Adrenal gland (tissue), 19 donors: ENCODE measurements around the gene CFAP97. TPM values are rescaled to one million over a fixed set of nuclear protein-coding genes. Genes with fewer than 3 reads are reported as not detected.

Source experiments
- DNase-seq, 7 donors: peaks; one replicate each; pipeline ENCODE4 v3.0.0-alpha.2; 2019 to 2020
- H3K27ac ChIP-seq, 5 donors: fragments of 200-600 bp; sonication (generic) in 4 of 5; 1 replicate in 3 of 5; 2 replicates in 2 of 5; pipeline versions ENCODE4 v1.5.1 to v1.8.0; 2016 to 2020; ENCODE audit warnings: mild to moderate bottlenecking in 1 of 5
- H3K27me3 ChIP-seq: fragments of 200-600 bp; 2 replicates; pipeline ENCODE4 v1.8.0; 2021
- H3K36me3 ChIP-seq, 2 donors: fragments of 200-600 bp; replicated peaks in 1 of 2; 1 replicate in 1 of 2; 2 replicates in 1 of 2; pipeline versions ENCODE4 v1.5.1 to v1.8.0; 2018 to 2022
- H3K4me1 ChIP-seq, 2 donors: fragments of 200-600 bp; replicated peaks in 1 of 2; 1 replicate in 1 of 2; 2 replicates in 1 of 2; pipeline versions ENCODE4 v1.5.1 to v1.8.0; 2018 to 2021
- H3K4me3 ChIP-seq, 4 donors: fragments of 200-600 bp; sonication (generic) in 3 of 4; one replicate each; pipeline ENCODE4 v1.5.1; 2016 to 2018
- H3K9me3 ChIP-seq, 3 donors: fragments of 200-600 bp; sonication (generic) in 1 of 3; replicated peaks in 1 of 3; 1 replicate in 2 of 3; 2 replicates in 1 of 3; pipeline versions ENCODE4 v1.5.1 to v1.8.0; 2016 to 2021
- POLR2A ChIP-seq, 2 donors: fragments of 450-650 bp; IDR thresholded peaks; one replicate each; pipeline ENCODE4 v1.6.1; 2017; ENCODE audit warnings: antibody characterized with exemption in 2 of 2, mild to moderate bottlenecking in 2 of 2, moderate library complexity in 1 of 2
- WGBS, 4 donors: extraction: QIAGEN DNeasy Blood & Tissue Kit in 2 of 4; methylation state at CpG; one replicate each; pipeline versions ENCODE4 v1.1.5 to v1.1.7; 2013 to 2017; 5-methylcytosine and 5-hydroxymethylcytosine counted together
- intact Hi-C, 2 donors: fragments of 100-400 bp; cut with DNase I; formaldehyde crosslinking; loops; one replicate each; pipeline versions ENCODE4 v1.14.1 to v1.15.0; 2022 to 2023
- long read RNA-seq, 10 donors: library from polyadenylated mRNA in 3 of 10; unstranded in 2 of 10; stranded (forward) in 1 of 10; transcript quantifications; one replicate each; pipeline ENCODE4 v2.0.0 and lab custom pipeline, GENCODE V29; 2021 to 2026
- polyA plus RNA-seq, 3 donors: library from polyadenylated mRNA; stranded (reverse); fragments of 200-250 nt in 2 of 3; fragments of 350-450 nt in 1 of 3; fragmentation: Illumina TruSeq in 1 of 3; extraction: RNeasy Lipid Tissue Mini Kit (QIAGEN cat#74804) in 1 of 3; gene quantifications; one replicate each; pipeline ENCODE4 v1.2.3, GENCODE V29; 2013 to 2014
- total RNA-seq, 9 donors: library from RNA; depleted of rRNA in 4 of 9; stranded (reverse); fragments of >200 nt in 4 of 9; fragments of 120-200 nt in 1 of 9; fragmentation: NEBNext Ultra II Directional in 1 of 9; extraction: Animal tissue kit (Norgen Biotek cat#: 25700) in 1 of 9; gene quantifications; one replicate each; pipeline versions ENCODE4 v1.1.0 to v1.2.4, GENCODE V29; 2013 to 2023
- TF ChIP-seq, protein P1 (sequence below), 6 experiments: fragments of 450-650 bp in 4 of 6; fragments of 200-600 bp in 2 of 6; sonication (generic) in 1 of 6; IDR thresholded peaks; 1 replicate in 5 of 6; 2 replicates in 1 of 6; pipeline versions ENCODE4 v1.5.1 to v1.8.0; 2016 to 2021; ENCODE audit warnings: antibody characterized with exemption in 6 of 6, mild to moderate bottlenecking in 2 of 6, moderate library complexity in 1 of 6
- donor health status: healthy with polysubstance abuse.
- donor health status: Bipolar disorder and iron deficiency.
- donor health status: DM: yes; HTN: yes; CAD: no.
- donor health status: DM: no; HTN: no; CAD: no.
- donor health status: DM: no; HTN: no; CAD: no.
- donor health status: DM: yes; HTN: yes; CAD: no.

CFAP97 gene
- total RNA-seq, result 10 to 100 TPM; 13.6 to 32.8 (median 26.7) TPM
- 10 to 100 TPM in 1 of 3 donors, 1 to 10 TPM in 2; 3.9 to 33.3 (median 5.6) TPM for polyA plus RNA-seq
- long read RNA-seq, donor 1, full-length matches to known transcripts, result 3 of 3 reads
- long read RNA-seq, donor 1, partial matches to known transcripts, result 0 of 3 reads
- long read RNA-seq, donor 1, other reads (novel, unspliced or antisense), result 0 of 3 reads
- long read RNA-seq, donor 2, full-length matches to known transcripts, result 1 of 1 reads
- long read RNA-seq, donor 2, partial matches to known transcripts, result 0 of 1 reads
- long read RNA-seq, donor 2, other reads (novel, unspliced or antisense), result 0 of 1 reads
- long read RNA-seq, donor 3, result 0 reads
- long read RNA-seq, donor 4, full-length matches to known transcripts, result 1 of 11 reads
- long read RNA-seq, donor 4, partial matches to known transcripts, result 10 of 11 reads
- long read RNA-seq, donor 4, other reads (novel, unspliced or antisense), result 0 of 11 reads
- long read RNA-seq, donor 5, full-length matches to known transcripts, result 46 of 58 reads
- long read RNA-seq, donor 5, partial matches to known transcripts, result 0 of 58 reads
- long read RNA-seq, donor 5, other reads (novel, unspliced or antisense), result 12 of 58 reads
- long read RNA-seq, donor 6, full-length matches to known transcripts, result 1 of 10 reads
- long read RNA-seq, donor 6, partial matches to known transcripts, result 8 of 10 reads
- long read RNA-seq, donor 6, other reads (novel, unspliced or antisense), result 1 of 10 reads
- long read RNA-seq, donor 7, result 0 reads
- long read RNA-seq, donor 8, full-length matches to known transcripts, result 6 of 6 reads
- long read RNA-seq, donor 8, partial matches to known transcripts, result 0 of 6 reads
- long read RNA-seq, donor 8, other reads (novel, unspliced or antisense), result 0 of 6 reads
- long read RNA-seq, donor 9, full-length matches to known transcripts, result 4 of 4 reads
- long read RNA-seq, donor 9, partial matches to known transcripts, result 0 of 4 reads
- long read RNA-seq, donor 9, other reads (novel, unspliced or antisense), result 0 of 4 reads
- long read RNA-seq, donor 10, full-length matches to known transcripts, result 2 of 2 reads
- long read RNA-seq, donor 10, partial matches to known transcripts, result 0 of 2 reads
- long read RNA-seq, donor 10, other reads (novel, unspliced or antisense), result 0 of 2 reads

DNA sequence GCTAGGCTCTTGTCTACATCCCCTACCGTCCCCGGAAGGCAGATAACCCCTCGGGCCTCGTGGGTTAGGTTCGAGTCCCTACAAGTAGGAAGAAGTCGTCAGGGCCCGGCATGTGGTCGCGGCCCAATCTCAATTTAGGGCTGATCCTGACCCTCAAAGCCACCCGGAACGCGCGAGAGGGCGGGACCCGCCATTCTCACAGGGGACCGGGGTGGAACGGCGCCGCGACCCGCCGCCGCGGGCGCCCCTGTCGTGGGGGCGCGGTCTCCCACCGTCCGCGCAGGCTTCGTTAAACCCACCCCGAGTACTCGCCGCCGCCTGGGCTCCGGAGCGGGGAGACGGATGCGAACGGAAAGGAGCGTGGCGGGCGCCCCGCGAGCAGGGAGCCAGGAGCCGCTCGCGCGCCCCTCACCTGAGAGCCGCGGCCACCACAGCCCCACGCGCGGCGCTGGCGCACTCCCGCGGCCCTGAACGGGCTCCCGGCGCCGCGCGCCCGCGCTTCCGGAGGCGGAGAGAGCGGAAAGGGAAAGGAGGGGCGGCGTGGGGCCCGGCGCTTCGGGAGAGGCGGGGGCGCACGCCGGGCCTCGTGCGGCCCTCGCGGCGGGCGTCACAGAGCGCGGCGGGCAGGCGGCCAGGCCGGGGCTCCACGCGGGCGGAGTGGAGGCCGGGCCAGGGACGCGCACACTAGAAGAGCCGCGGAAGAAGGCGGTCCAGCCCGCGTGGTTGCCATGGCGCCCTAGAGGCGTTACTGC is at the start of gene CFAP97:
TSS of gene CFAP97 (minus strand) at position 515 of the 752 bp plus-strand sequence. CDS start 12,804 bp downstream, outside the sequence.
- intact Hi-C loops, result loop anchor here in 1 of 2 donors (10.0 kb wide), 1 partner anchor 191 kb away; the partner anchor contains the start of genes ANKRD37 and LRP2BP
- no peaks in the 10 kb centered on the region for H3K9me3 ChIP-seq

DNA sequence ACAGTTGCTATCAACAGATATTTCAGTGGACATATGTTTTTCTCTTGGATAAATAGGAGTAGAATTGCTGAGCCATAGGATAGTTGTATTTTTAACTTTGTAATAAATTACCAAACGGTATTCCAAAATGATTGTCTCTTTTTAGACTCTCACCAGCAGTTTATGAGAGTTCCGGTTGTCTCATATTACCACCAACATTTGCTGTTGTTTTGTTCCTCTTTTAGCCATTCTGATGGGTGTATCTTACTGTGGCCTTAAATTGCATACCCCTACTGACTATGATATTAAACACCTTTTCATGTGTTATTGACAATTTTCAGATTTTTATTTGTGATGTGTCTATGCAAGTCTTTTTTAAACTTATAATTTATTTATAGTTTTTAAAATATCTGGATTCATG is 45.3 kb upstream of the CFAP97 start:
- Histone ChIP-seq H3K4me3 (no peak overlapping the region), H3K4me1 (peaks cover 0 to 31% of the 10 kb centered on the region in 2 donors), H3K9me3 (no peaks in the 10 kb centered on the region), H3K27ac (no peak overlapping the region), H3K27me3 (no peaks in the 10 kb centered on the region), H3K36me3 (no peaks in the 10 kb centered on the region)
- DNase-seq, result no peak
- intact Hi-C loops, result no loop called here
- TF ChIP-seq, protein P1, sequence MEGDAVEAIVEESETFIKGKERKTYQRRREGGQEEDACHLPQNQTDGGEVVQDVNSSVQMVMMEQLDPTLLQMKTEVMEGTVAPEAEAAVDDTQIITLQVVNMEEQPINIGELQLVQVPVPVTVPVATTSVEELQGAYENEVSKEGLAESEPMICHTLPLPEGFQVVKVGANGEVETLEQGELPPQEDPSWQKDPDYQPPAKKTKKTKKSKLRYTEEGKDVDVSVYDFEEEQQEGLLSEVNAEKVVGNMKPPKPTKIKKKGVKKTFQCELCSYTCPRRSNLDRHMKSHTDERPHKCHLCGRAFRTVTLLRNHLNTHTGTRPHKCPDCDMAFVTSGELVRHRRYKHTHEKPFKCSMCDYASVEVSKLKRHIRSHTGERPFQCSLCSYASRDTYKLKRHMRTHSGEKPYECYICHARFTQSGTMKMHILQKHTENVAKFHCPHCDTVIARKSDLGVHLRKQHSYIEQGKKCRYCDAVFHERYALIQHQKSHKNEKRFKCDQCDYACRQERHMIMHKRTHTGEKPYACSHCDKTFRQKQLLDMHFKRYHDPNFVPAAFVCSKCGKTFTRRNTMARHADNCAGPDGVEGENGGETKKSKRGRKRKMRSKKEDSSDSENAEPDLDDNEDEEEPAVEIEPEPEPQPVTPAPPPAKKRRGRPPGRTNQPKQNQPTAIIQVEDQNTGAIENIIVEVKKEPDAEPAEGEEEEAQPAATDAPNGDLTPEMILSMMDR (IDR thresholded peaks at IDR 0.05), result no peak
- TF ChIP-seq POLR2A (IDR thresholded peaks at IDR 0.05), result no peak
- WGBS, 4 donors, result 82 to 93% (median 89%) methylated on average over 2 of the region's 2 CpGs

More for the DNA sequence above, at the start of gene CFAP97:
- TF ChIP-seq POLR2A (IDR thresholded peaks at IDR 0.05), result peak; percentile 69 to 74
- TF ChIP-seq, protein P1 (IDR thresholded peaks at IDR 0.05), result no peak
- no peaks in the 10 kb centered on the region for H3K36me3 ChIP-seq
- H3K27ac ChIP-seq, result peak within 1 kb of the TSS; percentile 87 to 99 (median 95)
- peak; percentile 93 to 96 (median 93) for DNase-seq
- H3K4me1 ChIP-seq, result peaks cover 9 to 17% of the 10 kb centered on the region in 2 donors
- peak within 1 kb of the TSS; percentile 42 to 89 (median 56) for H3K4me3 ChIP-seq
- WGBS, 4 donors, result 0 to 1% (median 0%) methylated on average over 10 to 103 of the region's 103 CpGs
- no peaks in the 10 kb centered on the region for H3K27me3 ChIP-seq

DNA sequence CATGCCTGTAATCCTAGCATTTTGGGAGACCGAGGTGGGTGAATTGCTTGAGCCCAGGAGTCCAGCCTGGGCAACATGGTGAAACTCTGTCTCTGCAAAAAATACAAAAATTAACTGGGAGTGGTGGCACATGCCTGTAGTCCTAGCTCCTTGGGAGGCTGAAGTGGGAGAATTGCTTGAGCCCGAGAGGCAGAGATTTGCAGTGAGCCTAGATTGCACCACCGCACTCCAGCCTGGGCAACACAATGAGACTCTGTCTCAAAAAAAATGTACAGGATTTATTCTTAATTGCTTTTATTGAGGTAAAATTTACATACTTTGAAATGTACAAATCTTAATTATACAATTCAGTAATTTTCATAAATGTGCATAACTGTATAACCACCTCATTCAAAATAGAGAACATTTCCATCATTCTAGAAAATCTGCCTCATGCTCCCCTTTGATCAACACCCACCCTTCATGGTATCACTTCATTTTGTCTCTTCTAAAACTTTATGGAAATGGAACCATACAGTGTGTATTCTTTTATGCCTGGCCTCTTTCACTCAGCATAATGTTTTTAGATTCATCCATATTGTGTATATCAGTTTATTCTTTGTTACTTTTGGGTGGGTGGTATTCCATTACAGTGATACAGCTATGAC is 44.7 kb upstream of the CFAP97 start:
- intact Hi-C loops, result no loop called here
- WGBS, 4 donors, result 95 to 99% (median 97%) methylated on average over 3 of the region's 3 CpGs
- no peak for DNase-seq
- peaks cover 0 to 31% of the 10 kb centered on the region in 2 donors for H3K4me1 ChIP-seq
- no peaks in the 10 kb centered on the region for H3K9me3 ChIP-seq
- no peak overlapping the region for H3K4me3 ChIP-seq
- no peak for TF ChIP-seq POLR2A (IDR thresholded peaks at IDR 0.05)
- TF ChIP-seq, protein P1 (IDR thresholded peaks at IDR 0.05), result no peak
- H3K36me3 ChIP-seq, result no peaks in the 10 kb centered on the region
- H3K27me3 ChIP-seq, result no peaks in the 10 kb centered on the region
- no peak overlapping the region for H3K27ac ChIP-seq
